Activated CD8-positive, alpha-beta memory T cell treated with anti-CD3 and anti-CD28 coated beads for 24 hours (primary cell): ENCODE measurements around the gene CENPT.
"Not testable (repeated sequence)": the region's sequence is repeated elsewhere in the genome, so short reads cannot be mapped to it uniquely, and the experiment has no call there.

Experiments
- DNase-seq: peaks from one replicate; pipeline ENCODE4 v3.0.0-alpha.2; 2020

The CENPT gene

GRCh38 chr16:67845291-67846062 lies 2.0 kb downstream of the CENPT start:
- DNase-seq = no peak

DNA sequence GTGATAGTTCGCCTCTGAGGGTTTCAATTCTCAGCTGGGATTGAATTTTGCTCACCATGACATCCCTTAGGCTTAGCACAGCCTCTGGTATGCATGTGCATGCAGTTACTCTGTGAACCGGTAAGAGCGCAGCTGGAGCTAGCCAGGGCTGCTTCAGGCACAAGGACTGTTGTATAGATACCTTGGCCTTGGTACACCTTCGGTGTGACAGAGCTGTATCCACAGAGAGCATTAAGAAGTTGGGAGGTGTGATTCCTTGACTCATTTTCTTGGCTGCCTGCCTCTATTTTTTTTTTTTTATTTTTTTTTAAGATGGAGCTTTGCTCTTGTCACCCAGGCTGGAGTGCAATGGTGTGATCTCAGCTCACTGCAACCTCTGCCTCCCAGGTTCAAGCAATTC lies 3.0 kb downstream of the CENPT start:
- no peak for DNase-seq

- no peak for DNase-seq
Measured at GRCh38 chr16:67843343-67843765, 4.1 kb downstream of the CENPT start.

DNA sequence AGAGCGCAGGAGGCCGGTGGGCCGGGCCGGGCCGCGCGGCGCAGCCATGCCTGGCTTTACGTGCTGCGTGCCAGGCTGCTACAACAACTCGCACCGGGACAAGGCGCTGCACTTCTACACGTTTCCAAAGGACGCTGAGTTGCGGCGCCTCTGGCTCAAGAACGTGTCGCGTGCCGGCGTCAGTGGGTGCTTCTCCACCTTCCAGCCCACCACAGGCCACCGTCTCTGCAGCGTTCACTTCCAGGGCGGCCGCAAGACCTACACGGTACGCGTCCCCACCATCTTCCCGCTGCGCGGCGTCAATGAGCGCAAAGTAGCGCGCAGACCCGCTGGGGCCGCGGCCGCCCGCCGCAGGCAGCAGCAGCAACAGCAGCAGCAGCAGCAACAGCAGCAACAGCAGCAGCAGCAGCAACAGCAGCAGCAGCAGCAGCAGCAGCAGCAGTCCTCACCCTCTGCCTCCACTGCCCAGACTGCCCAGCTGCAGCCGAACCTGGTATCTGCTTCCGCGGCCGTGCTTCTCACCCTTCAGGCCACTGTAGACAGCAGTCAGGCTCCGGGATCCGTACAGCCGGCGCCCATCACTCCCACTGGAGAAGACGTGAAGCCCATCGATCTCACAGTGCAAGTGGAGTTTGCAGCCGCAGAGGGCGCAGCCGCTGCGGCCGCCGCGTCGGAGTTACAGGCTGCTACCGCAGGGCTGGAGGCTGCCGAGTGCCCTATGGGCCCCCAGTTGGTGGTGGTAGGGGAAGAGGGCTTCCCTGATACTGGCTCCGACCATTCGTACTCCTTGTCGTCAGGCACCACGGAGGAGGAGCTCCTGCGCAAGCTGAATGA lies 4.8 kb downstream of the CENPT start:
- DNase-seq = peak; percentile 84

GRCh38 chr16:67841816-67842508 lies 5.5 kb downstream of the CENPT start, which contains the start of gene THAP11:
THAP11 (plus strand) TSS chr16:67842320; CDS start chr16:67842555, 235 bp downstream.
- peak; percentile 97 for DNase-seq

DNA sequence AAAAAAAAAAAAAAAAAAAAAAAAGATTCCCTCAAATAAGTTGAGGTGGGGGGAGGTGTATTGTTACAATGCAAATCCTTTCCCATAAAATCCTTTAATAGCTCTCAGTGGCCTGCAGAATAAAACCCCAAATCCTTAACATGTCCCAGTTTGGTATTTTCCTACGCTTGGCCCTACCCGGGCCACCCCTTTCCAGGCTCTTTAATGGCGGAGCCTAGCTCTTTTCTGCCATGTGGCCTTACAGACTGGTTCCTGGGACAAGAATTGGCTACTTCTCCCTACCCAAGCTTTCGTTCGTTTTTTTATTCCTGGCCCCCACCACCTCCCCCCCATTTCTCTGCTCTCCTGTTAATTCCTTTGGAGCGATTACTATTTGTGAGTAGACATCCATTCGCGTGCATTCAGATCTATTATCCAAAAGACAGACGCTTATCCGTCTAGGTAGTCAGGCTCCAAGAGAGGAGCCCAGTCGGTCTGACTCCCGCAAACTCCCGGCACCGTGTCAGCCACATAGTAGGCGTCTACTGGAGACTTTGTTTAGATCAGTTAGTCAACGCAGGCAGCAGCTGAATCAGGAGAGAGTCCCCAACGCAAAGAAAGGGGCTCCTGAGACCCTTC lies 6.2 kb downstream of the CENPT start:
- no peak for DNase-seq

GRCh38 chr16:67837811-67838210 lies 9.7 kb downstream of the CENPT start:
- DNase-seq = no peak

DNA sequence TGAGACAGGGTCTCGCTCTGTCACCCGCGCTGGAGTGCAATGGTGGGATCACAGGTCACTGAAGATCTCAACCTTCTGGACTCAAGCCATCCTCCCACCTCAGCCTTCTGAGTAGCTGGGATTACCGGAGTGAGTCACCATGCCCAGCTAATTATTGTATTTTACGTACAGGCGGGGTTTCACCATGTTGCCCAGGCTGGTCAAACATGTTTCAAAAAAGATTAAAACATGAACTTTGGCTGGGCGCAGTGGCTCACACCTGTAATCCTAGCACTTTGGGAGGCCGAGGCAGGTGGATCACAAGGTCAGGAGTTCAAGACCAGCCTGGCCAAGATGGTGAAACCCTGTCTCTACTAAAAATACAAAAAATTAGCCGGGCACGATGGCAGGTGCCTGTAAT lies 10.3 kb downstream of the CENPT start:
- DNase-seq = not testable (repeated sequence)

DNA sequence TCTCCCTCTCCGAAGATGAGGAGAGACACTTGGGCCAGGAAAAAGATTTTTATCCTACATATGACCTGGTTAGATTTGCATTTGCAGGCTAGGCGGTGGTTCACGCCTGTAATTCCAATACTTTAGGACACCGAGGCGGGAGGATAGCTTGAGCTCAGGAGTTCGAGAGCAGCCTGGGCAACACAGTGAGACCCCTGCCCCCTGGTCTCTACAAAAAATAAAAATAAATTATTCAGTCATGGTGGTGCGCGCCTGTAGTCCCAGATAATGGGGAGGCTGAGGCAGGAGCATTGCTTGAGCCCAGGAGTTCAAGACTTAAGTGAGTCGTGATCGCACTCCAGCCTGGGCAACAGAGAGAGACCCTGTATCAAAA lies 13.3 kb downstream of the CENPT start:
- no peak for DNase-seq

GRCh38 chr16:67833415-67834241 lies 13.9 kb downstream of the CENPT start:
- peak; percentile 97 for DNase-seq

DNA sequence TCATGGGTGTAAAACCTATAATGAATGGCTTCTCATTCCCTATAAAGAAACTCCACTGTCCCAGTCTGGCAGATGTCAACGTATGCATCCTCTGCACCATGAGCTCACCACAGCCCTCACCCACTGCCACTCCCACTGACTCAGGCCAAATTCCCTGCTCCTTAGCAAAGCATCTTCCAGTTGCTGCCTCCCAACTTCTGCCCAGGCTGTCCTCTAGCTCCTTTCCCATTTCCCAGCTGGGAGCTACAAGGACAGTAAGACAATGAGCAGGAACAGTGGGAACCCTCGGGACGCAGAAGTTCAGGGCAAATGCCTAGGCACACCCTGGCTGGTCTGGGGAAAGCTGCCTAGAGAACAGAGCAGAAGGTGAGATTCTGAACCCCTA lies 14.5 kb downstream of the CENPT start:
- DNase-seq = no peak

DNA sequence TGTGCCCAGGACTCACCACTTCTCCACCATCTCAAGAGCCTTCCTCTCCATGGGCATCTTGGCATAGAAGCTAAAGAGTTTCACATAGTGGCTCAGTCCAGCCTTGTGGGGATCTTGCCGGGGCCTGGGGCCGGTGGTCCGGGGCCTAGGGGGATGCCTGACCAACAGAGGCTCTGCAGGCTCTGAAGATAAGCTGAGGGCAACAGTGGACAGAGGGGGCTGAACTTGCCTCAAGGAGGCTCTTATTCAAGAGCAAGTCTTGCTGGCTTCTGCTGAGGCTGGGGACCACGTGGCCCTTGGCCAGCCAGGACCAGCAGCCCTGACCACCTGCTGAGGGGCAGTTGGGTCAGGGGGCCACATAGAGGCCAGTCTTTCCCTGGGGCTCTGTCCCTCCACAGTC lies 18.8 kb downstream of the CENPT start:
- DNase-seq = no peak

DNA sequence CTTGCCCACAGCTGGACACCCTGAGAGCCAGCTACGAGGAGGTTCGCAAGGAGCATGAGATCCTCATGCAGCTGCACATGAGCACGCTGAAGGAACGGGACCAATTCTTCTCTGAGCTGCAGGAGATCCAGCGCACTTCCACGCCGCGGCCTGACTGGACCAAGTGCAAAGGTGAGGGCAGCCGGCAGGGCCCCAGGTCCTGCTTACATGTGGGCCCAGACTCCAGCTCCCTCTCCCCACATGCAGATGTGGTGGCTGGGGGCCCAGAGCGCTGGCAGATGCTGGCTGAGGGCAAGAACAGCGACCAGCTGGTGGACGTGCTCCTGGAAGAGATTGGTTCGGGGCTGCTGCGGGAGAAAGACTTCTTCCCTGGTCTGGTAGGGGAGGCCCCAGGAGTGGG lies 21.6 kb downstream of the CENPT start:
- no peak for DNase-seq

DNA sequence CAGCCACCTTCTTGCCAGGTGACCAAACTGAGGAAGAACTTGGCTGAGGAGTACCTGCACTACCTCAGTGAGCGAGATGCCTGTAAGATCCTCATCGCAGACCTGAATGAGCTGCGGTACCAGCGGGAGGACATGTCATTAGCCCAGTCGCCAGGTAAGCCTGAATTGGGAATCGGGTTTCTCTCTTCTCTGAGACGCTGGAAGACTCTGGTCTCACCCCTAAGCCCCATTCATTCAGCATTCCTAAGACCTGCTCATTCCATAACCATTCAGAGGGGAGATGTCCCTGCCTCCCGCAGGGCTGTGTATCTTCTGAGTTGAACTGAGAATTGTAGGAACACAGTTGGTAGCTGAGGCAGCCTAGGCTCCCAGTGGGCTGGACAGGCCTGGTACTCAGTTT lies 22.4 kb downstream of the CENPT start:
- no peak for DNase-seq

DNA sequence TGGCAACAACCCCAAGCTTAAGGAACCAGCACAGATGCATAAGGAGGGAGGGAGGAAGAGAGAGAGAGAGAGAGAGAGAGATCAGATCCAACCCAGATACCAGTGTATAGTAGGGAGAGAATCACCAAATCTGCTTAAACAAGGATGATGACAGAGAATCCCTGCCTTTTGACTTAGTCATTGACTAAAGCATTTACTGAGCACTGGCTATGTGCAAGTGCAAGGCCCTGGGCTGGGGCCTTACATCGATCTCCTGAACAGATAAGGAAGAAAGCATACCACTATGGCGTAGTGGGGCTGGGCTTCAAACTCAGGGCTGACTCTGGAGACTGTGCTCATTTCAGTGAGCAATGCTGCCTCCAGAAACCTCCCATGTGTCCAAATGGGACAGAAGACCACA lies 25.0 kb downstream of the CENPT start:
- DNase-seq = no peak

- DNase-seq = no peak
Measured at GRCh38 chr16:67820608-67821259, 26.8 kb downstream of the CENPT start.

DNA sequence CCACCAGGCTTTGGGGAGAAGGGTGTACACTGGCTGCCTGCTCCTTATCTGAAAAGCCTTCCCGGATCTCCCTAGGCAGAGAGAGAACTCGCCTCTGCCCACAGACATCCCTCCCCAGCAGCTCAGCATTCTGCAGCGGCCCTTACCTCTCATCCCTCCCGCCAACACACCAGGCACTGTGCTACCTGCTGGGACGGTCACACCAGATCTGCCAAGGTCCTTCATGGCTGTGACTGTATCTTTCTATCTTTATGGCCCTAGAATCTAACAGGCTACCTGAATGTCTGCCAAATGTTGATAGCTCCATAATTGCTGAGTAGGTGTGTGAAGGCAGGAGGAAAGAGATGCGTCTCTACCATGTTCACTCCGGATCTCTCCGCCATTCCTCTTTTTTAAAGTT lies 32.9 kb downstream of the CENPT start:
- no peak for DNase-seq

GRCh38 chr16:67811899-67812298 lies 35.6 kb downstream of the CENPT start:
- DNase-seq = no peak

GRCh38 chr16:67807148-67807682 lies 40.3 kb downstream of the CENPT start:
- no peak for DNase-seq

DNA sequence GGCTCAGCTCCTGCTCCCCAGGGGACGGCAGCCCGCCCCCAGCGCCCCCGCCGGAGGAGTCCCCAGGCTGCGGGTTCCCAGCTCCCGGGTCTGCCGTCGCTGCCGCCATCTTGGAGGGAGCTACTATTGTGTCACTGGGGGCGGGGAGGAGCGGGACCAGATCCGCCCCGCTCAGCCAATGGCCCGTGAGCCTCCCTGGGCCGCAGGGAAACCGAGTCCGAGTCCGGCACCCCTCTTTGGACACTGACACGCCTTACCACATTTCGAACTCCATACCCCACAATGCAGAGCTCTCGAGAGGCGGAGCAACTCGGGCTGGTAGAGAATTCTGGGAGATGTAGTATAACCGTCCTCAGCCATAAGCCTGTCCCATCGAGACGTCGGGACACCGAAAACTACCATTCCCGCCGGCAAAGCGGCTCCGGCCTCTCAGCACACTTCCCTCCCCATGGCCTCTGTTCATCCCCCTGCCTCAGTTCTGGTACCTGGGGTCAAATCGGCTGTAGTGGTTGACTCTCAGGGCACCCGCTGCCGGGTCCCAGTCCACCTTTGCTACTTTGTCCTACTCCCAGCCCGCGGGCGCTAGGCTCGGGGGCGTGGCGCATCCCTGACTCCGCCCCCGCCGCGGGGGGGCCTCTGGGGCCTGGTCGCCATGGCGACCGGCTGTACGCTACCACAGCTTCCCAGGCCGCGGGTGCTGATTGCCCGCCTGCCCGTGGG lies 40.9 kb downstream of the CENPT start, which contains the start of the genes RANBP10 and TSNAXIP1:
Gene RANBP10 (minus strand): TSS at position 133 of the 720 bp plus-strand sequence. CDS start 24 bp downstream, at position 109.
Gene TSNAXIP1 (plus strand): TSS at position 462 of the 720 bp plus-strand sequence. CDS start 261 bp downstream, outside the sequence.
- peak; percentile 96 for DNase-seq
